ENCODE results near the gene FAM149B1. TPM values are rescaled to one million over a fixed set of nuclear protein-coding genes. Genes with fewer than 3 reads are reported as not detected.
A peak's percentile ranks its signal among the peaks of the same experiment; 100 is the strongest.

Gene FAM149B1
- total RNA-seq, 1 experiment from 2014 or later: 17.5 TPM

DNA sequence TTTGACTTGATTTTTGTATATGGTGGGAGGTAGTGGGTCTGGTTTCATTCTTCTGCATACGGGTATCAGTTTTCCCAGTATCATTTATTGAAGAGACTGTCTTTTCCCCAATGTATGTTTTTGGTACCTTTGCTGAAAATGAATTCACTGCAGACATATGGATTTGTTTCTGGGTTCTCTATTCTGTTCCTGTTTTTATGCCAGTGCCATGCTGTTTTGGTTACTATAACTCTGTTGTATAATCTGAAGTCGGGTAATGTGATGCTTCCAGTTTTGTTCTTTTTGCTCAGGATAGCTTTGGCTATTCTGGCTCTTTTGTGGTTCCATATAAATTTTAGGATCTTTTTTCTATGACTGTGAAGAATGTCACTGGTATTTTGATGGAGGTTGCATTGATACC lies 947 bp upstream of the FAM149B1 start:
- CTCF ChIA-PET: no interaction called here
- Histone ChIP-seq H3K9me3 (ENCODE audit: control insufficient read depth in 1 of 2, insufficient read depth in 1 of 2, low read depth in 1 of 2, low read length in 2 of 2) (no peaks in the 10 kb centered on the region), H3K9ac (ENCODE audit: low read length) (peak overlapping the region; percentile 79), H3K36me3 (ENCODE audit: control insufficient read depth in 1 of 2, insufficient read depth in 2 of 2, low read length in 2 of 2) (peaks cover 6 to 17% of the 10 kb centered on the region in 2 experiments; a peak in 3 of 4 replicates), H3K4me2 (ENCODE audit: low read length) (peak overlapping the region; percentile 84), H4K20me1 (ENCODE audit: insufficient read depth) (no peaks in the 10 kb centered on the region), H3K79me2 (ENCODE audit: insufficient read depth, low read length) (peaks cover 64% of the 10 kb centered on the region), H3K4me3 (replicated peaks in 1 of 2; ENCODE audit: low read depth in 1 of 2, low read length in 2 of 2) (peak overlapping the region; percentile 73 to 99), H3K9me2 (ENCODE audit: insufficient read depth) (no peaks in the 10 kb centered on the region), H3K4me1 (ENCODE audit: control insufficient read depth in 1 of 2, insufficient read depth in 2 of 2, low read length in 2 of 2) (peaks cover 0 to 10% of the 10 kb centered on the region in 2 experiments; a peak in 1 of 4 replicates), H3K27me3 (ENCODE audit: insufficient read depth, low read length) (no peaks in the 10 kb centered on the region), H2AFZ (ENCODE audit: low read depth, low read length, poor library complexity, severe bottlenecking) (no peak overlapping the region), H3K27ac (ENCODE audit: low read depth, low read length) (peak overlapping the region; percentile 75; the same call in 1 of the 2 replicates)
- RAD21 ChIA-PET (ENCODE audit: low non-redundant PET in 1 of 2, low total read pairs in 2 of 2, uncharacterized antibody in 2 of 2, unreplicated experiment in 2 of 2): no interaction called here
- TF ChIP-seq, protein P1, sequence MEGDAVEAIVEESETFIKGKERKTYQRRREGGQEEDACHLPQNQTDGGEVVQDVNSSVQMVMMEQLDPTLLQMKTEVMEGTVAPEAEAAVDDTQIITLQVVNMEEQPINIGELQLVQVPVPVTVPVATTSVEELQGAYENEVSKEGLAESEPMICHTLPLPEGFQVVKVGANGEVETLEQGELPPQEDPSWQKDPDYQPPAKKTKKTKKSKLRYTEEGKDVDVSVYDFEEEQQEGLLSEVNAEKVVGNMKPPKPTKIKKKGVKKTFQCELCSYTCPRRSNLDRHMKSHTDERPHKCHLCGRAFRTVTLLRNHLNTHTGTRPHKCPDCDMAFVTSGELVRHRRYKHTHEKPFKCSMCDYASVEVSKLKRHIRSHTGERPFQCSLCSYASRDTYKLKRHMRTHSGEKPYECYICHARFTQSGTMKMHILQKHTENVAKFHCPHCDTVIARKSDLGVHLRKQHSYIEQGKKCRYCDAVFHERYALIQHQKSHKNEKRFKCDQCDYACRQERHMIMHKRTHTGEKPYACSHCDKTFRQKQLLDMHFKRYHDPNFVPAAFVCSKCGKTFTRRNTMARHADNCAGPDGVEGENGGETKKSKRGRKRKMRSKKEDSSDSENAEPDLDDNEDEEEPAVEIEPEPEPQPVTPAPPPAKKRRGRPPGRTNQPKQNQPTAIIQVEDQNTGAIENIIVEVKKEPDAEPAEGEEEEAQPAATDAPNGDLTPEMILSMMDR (IDR thresholded peaks at IDR 0.05 in 2 of 3, conservative IDR thresholded peaks at IDR 0.05 in 1 of 3; ENCODE audit: borderline replicate concordance in 1 of 3, insufficient read depth in 1 of 3, low read depth in 2 of 3, low read length in 2 of 3): no peak
- TF ChIP-seq YY1 (IDR thresholded peaks at IDR 0.05; ENCODE audit: extremely low read depth, insufficient replicate concordance, low read depth, low read length) (no peak), ZNF274 (IDR thresholded peaks at IDR 0.05; ENCODE audit: low read depth, low read length) (no peak), POLR2AphosphoS5 (IDR thresholded peaks at IDR 0.05; ENCODE audit: low read depth, low read length) (no peak), EZH2phosphoT487 (IDR thresholded peaks at IDR 0.05; ENCODE audit: borderline replicate concordance) (no peak), FOSL1 (IDR thresholded peaks at IDR 0.05; ENCODE audit: low read depth) (no peak), POLR2A (IDR thresholded peaks at IDR 0.05; ENCODE audit: borderline replicate concordance, extremely low read depth, insufficient read depth, insufficient read length) (no peak), TCF7L2 (IDR thresholded peaks at IDR 0.05; ENCODE audit: borderline replicate concordance, extremely low read depth, insufficient read depth, insufficient read length) (no peak), CBX3 (IDR thresholded peaks at IDR 0.05; ENCODE audit: low read depth) (no peak), SP1 (IDR thresholded peaks at IDR 0.05; ENCODE audit: low read depth) (no peak), EGR1 (IDR thresholded peaks at IDR 0.05; ENCODE audit: low read depth) (no peak), EZH2 (IDR thresholded peaks at IDR 0.05) (no peak), SRF (IDR thresholded peaks at IDR 0.05; ENCODE audit: low read depth) (no peak), ELF1 (IDR thresholded peaks at IDR 0.05; ENCODE audit: borderline replicate concordance, low read depth) (no peak), JUND (IDR thresholded peaks at IDR 0.05) (no peak), RAD21 (IDR thresholded peaks at IDR 0.05; ENCODE audit: low read depth) (no peak), ZFX (IDR thresholded peaks at IDR 0.05) (no peak)
- TF ChIP-seq, protein P2, sequence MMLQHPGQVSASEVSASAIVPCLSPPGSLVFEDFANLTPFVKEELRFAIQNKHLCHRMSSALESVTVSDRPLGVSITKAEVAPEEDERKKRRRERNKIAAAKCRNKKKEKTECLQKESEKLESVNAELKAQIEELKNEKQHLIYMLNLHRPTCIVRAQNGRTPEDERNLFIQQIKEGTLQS (IDR thresholded peaks at IDR 0.05): no peak
- TF ChIP-seq, protein P3, sequence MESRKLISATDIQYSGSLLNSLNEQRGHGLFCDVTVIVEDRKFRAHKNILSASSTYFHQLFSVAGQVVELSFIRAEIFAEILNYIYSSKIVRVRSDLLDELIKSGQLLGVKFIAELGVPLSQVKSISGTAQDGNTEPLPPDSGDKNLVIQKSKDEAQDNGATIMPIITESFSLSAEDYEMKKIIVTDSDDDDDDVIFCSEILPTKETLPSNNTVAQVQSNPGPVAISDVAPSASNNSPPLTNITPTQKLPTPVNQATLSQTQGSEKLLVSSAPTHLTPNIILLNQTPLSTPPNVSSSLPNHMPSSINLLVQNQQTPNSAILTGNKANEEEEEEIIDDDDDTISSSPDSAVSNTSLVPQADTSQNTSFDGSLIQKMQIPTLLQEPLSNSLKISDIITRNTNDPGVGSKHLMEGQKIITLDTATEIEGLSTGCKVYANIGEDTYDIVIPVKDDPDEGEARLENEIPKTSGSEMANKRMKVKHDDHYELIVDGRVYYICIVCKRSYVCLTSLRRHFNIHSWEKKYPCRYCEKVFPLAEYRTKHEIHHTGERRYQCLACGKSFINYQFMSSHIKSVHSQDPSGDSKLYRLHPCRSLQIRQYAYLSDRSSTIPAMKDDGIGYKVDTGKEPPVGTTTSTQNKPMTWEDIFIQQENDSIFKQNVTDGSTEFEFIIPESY (IDR thresholded peaks at IDR 0.05; ENCODE audit: extremely low read depth, insufficient replicate concordance, low read length): no peak
- TF ChIP-seq, protein P4, sequence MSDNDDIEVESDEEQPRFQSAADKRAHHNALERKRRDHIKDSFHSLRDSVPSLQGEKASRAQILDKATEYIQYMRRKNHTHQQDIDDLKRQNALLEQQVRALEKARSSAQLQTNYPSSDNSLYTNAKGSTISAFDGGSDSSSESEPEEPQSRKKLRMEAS (IDR thresholded peaks at IDR 0.05): no peak
- BruUV-seq (replicated peaks): no TSS peak
- DNase-seq (ENCODE audit: low read depth, low spot score) (no peak), ATAC-seq (no peak)
- intact Hi-C loops (cut with micrococcal nuclease): loop anchor here (10.0 kb wide), 1 partner anchor 802 kb away; no protein-coding TSS in a partner anchor
- POLR2A ChIA-PET: no interaction called here

All from HCT116 (cell line).